HUDEP-2 (cell line): ENCODE results near the gene MTMR10.

Experiments
- DNase-seq, 76 experiments: peaks; one replicate each; lab custom pipeline; 2025; ENCODE audit not compliant: unreplicated experiment in 76 of 76; lab: John Stamatoyannopoulos, UW

MTMR10 gene

DNA sequence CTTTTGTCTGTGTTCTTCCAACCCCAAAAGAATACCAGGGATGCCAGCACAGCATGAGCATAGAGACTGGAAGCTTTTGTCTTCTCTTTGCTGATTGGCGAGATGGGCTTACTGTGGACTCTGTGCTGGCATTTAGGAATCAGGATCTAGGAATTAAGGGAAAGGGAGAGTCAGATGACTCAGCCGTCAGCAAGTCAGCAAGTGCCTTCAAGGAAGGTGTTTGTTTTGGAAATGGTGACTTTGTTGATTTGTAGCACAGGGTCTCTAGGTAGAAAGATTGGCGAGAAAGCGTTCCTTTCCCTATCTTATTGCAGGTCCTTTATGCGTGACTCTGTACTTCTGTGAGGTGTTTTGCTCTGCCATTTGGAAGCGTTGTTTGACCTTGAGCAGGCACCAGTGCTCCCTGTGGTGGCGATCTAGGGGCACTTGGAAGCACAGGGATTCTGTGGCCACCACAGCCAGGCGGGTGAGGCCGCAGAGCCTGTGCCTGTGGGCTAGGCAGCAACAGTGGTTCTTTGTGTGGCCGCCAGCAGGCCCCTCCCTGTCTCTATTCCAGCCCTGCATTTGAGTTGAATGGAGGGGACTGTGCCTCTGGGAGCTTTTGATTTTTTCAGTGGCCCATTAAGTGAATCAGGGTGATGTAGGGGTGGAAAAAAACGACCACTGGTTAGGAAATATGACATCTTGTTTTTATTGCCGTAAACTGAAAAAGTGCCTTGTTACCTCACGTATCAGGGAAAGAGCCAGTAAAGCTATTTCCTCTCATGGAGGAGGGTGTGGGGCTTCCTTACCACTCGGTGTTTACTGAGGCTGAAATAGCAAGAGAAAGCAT, 68.7 kb downstream of the MTMR10 start:
- DNase-seq: no peak

DNA sequence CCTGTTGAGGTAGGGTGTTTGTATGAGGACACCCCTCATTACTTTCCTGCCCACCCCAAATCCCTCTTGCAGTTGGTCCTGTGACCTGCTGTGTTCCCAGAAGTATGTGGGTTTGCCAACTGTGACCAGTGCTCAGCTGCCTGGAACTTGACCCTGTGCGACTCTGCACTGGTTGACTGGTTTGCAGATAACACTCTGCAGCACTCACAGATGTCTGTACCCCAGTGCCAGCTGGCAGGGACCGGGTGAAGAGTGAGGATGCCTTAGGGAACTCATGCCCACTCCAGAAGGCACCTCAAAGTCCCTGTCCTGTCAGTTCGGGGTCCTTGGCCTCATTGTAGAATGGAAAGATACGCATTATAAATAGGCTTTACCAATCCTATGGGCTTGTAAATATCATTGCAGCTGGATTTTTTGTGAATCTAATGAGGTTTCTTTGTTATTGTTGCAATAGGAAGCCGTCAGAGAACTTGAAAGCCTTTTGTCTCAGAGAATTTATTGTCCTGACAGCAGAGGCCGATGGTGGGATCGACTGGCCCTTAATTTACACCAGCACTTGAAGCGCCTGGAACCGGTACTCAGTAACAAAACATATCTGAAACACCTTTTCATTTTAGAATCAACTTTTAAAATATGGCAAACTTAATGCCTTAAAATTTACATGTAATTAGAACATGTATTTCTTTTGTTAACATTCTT, 69.5 kb downstream of the MTMR10 start:
- DNase-seq: no peak

DNA sequence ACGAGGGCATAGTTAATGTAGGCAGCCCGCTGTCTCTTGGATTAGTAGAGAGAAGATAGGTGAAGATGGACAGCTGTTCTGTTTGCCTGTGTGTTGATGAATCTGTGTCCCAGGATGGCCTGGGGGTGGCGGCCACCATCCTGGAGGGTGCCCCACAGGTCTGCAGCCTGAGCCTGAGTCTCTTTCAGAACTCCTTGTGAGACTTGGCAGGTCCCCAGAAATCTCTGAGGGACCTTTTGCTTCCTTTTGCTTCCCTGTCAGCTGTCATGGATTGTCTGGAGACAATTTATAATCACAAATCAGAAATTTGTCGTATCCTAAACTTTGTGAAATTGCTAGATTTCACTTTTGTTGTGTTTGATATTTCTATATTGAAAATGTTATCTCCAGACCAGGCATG, 70.3 kb downstream of the MTMR10 start:
- DNase-seq: no peak

- DNase-seq: no peak
These were observed 71.4 kb downstream of the MTMR10 start for GRCh38 chr15:30919877-30920550.

DNA sequence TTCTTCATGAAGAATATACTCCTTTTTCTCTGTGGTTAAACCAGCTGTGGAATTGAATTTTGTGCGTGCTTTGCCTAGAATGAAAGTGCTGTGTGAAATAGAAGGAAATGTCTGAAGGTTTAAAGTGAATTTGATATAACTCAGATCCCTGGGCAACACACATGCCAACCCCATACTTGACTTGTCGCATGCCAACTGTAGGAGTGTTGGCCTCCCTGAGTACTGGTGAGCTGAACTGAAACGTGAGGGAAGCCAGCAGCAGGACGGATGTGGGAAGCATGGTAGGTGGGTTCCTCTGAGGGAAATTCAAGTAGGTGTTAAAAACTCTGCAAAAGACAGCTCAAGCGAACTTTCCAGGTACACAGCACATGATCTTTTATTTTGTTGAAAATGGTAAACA, 73.1 kb downstream of the MTMR10 start:
- DNase-seq: no peak

- no peak for DNase-seq
These were observed 73.8 kb downstream of the MTMR10 start for GRCh38 chr15:30917675-30918074.

GRCh38 chr15:30917013-30917412, 74.4 kb downstream of the MTMR10 start:
- peak in 1 of 76 experiments; percentile 1 for DNase-seq

DNA sequence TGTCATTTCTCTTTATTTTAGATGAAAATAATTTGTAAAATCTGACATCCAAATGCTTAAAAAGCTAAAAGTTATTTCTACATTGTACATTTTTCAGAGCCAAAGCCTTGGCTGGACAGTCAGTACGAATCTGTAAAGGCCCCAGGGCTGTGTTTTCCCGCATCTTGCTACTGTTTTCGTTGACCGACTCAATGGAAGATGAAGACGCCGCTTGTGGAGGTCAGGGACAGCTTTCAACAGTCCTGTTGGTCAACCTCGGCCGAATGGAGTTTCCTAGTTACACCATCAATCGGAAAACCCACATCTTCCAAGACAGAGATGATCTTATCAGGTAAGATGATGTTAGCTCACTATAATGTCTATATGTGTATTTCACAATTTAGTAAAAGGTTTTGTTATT, 77.7 kb downstream of the MTMR10 start:
- no peak for DNase-seq

GRCh38 chr15:30906366-30906765, 85.1 kb downstream of the MTMR10 start:
- DNase-seq: no peak

- no peak for DNase-seq
These were observed 85.6 kb downstream of the MTMR10 start for GRCh38 chr15:30905821-30906220.

DNA sequence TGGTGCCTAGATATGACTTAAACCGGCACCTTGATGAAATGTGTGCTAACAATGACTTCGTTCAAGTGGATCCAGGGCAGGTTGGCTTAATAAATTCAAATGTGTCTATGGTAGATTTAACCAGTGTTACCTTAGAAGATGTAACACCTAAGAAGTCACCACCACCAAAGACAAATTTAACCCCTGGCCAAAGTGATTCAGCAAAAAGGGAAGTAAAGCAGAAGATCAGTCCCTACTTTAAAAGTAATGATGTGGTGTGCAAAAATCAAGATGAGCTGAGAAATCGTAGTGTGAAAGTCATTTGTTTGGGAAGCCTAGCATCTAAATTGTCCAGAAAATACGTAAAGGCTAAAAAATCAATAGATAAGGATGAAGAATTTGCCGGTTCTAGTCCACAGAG, 86.6 kb downstream of the MTMR10 start:
- DNase-seq: no peak

GRCh38 chr15:30903497-30904187, 87.8 kb downstream of the MTMR10 start, which contains the start of gene FAN1:
FAN1 (plus strand) TSS chr15:30903915; CDS start chr15:30904664, 749 bp downstream.
- peak in 75 of 76 experiments; percentile 28 to 90 (median 81) for DNase-seq

DNA sequence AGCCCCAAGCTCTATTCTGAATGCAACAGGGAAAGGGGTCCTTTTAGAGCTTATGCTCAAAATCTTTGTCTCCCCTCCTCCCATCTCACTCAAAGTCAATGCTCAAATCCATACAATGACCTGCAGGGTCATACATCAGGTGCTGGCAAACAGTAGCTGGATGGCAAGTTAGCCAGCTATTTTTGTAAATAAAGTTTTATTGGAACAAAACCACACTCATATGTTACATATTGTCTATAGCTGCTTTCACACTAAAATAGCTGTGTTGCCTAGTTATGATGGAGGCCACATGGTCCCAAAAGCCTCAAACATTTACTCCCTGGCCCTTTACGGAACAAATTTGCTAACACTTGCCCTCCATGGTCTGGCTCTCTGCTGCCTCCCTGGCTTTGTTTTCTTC, 89.5 kb downstream of the MTMR10 start:
- DNase-seq: no peak

GRCh38 chr15:30896211-30896606, 95.2 kb downstream of the MTMR10 start:
- DNase-seq: no peak

- DNase-seq: no peak
These were observed 95.8 kb downstream of the MTMR10 start for GRCh38 chr15:30895461-30896210.

DNA sequence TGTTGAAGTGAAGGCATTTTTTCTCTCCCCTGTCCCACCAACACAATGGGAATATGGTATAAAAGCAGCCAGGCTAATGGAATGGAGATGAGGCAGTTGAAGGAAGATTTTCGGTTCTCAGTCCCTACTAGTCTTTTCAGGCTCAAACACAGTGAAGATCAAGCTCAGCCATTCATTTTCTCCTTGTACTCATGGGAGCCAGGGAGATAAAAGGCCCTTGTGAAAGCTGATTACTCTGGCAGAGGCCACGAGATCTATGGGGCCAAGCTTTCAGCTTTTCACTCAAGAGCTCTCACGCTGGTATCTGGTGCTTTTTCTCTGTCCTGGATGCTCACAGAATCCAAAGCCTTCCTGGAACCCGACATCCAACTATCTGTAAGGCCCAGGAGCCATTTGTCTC, 102.2 kb downstream of the MTMR10 start:
- DNase-seq: no peak
